Fibroblast of pulmonary artery (primary cell): ENCODE results near the gene PPP1R15B.

ENCODE experiments used
- DNase-seq: peaks from one replicate; pipeline ENCODE4 v3.0.0-alpha.2; 2010; ENCODE audit warnings: low read depth
- H3K4me3 ChIP-seq: replicated peaks from 2 replicates; pipeline ENCODE4 v1.5.1; 2011; ENCODE audit warnings: low read depth, mild to moderate bottlenecking, control low read depth, low read length, moderate library complexity
- TF ChIP-seq, protein P1 (sequence below): IDR thresholded peaks from 2 replicates; pipeline ENCODE4 v1.5.1; 2011; ENCODE audit warnings: mild to moderate bottlenecking, control low read depth, low read length, inconsistent platforms; ENCODE audit errors: missing control alignments

The PPP1R15B gene

GRCh38 chr1:204443871-204444581 is 32.4 kb upstream of the PPP1R15B start:
- peak; percentile 55 for DNase-seq
- no peak overlapping the region for H3K4me3 ChIP-seq
- TF ChIP-seq, protein P1, sequence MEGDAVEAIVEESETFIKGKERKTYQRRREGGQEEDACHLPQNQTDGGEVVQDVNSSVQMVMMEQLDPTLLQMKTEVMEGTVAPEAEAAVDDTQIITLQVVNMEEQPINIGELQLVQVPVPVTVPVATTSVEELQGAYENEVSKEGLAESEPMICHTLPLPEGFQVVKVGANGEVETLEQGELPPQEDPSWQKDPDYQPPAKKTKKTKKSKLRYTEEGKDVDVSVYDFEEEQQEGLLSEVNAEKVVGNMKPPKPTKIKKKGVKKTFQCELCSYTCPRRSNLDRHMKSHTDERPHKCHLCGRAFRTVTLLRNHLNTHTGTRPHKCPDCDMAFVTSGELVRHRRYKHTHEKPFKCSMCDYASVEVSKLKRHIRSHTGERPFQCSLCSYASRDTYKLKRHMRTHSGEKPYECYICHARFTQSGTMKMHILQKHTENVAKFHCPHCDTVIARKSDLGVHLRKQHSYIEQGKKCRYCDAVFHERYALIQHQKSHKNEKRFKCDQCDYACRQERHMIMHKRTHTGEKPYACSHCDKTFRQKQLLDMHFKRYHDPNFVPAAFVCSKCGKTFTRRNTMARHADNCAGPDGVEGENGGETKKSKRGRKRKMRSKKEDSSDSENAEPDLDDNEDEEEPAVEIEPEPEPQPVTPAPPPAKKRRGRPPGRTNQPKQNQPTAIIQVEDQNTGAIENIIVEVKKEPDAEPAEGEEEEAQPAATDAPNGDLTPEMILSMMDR, result no peak

GRCh38 chr1:204443260-204443619 is 31.6 kb upstream of the PPP1R15B start:
- TF ChIP-seq, protein P1, result no peak
- DNase-seq, result no peak
- no peak overlapping the region for H3K4me3 ChIP-seq

GRCh38 chr1:204442376-204443259 is 31.0 kb upstream of the PPP1R15B start:
- H3K4me3 ChIP-seq, result no peak overlapping the region
- TF ChIP-seq, protein P1, result no peak
- no peak for DNase-seq

- no peak for DNase-seq
- no peak overlapping the region for H3K4me3 ChIP-seq
Measured at GRCh38 chr1:204441558-204441957, 29.9 kb upstream of the PPP1R15B start.

GRCh38 chr1:204439621-204440375 is 28.2 kb upstream of the PPP1R15B start:
- no peak overlapping the region for H3K4me3 ChIP-seq
- TF ChIP-seq, protein P1, result no peak
- no peak for DNase-seq

More at GRCh38 chr1:204441558-204441957, 29.9 kb upstream of the PPP1R15B start:
- TF ChIP-seq, protein P1, result no peak

- DNase-seq, result peak; percentile 95
- no peak overlapping the region for H3K4me3 ChIP-seq
- TF ChIP-seq, protein P1, result no peak
Measured at GRCh38 chr1:204438628-204439027, 27.0 kb upstream of the PPP1R15B start.
